GM10847 (cell line): ENCODE measurements around the gene CD99L2.

Experiments
- POLR2A ChIP-seq: IDR thresholded peaks from 2 replicates; pipeline ENCODE4 v1.6.1; 2011; ENCODE audit not compliant: insufficient read length; ENCODE audit errors: extremely low read depth

Gene CD99L2

DNA sequence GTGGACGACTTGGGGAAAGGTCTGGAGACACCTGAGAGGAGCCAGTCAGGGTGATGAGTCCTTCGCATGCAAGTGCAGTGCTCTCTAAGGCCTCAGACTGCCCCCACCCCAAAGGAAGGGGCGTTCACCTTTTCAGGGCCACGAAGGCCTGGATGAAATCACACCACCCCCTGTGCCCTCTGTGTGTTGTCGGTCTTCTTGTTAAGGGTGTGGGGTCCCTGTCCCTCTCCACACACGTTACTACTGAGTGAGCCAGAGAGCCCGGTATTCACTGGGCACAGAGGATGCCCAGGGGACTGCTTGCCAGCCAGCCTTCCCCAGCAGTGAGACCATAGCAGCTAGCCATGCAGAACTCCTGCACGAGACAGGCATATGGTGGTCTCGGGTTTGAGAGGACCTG, 133.2 kb downstream of the CD99L2 start:
- no peak for TF ChIP-seq POLR2A

DNA sequence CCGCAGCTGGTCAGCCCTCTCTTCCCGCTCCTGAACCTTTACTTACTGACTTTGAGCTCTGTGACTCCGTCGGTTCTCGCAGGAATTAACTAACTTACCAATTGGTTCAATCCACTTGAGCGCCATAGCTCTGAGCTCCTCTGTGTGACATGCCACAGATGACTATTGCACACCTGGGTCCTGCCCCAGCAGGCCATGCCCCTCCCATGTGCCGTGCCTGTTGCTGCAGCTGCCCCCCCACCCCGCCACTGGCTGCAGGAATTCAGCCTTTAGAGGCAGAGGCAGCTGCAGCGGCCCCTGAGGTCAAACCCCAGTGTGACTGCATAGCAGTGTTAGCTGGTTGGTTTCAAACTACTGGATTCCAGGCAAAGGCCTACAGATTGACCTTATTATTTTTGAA, 134.7 kb downstream of the CD99L2 start:
- no peak for TF ChIP-seq POLR2A

DNA sequence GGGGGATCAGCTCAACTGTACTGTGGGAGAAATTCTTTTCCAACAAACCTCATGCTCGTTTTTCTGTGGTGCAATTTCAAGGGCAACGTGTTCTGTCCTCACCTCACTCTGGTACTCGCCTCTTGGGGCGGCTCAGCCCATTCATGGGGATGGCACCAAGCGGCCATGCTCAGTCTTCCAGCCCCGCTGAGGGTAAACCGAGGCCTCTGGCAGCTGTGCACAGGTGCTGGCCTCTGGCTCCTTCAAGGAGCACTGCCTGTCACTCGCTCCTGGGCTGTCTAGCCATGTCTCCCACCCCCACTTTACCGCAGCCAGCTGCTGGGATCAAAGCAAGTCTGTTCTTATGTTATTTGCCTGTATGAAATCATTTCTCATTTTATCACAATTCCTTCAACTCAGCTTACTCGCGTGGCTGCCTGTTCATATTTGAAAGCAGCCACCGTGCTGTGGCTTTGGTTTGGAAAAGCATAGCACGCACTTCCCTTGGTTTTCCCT, 135.1 kb downstream of the CD99L2 start:
- TF ChIP-seq POLR2A = no peak

DNA sequence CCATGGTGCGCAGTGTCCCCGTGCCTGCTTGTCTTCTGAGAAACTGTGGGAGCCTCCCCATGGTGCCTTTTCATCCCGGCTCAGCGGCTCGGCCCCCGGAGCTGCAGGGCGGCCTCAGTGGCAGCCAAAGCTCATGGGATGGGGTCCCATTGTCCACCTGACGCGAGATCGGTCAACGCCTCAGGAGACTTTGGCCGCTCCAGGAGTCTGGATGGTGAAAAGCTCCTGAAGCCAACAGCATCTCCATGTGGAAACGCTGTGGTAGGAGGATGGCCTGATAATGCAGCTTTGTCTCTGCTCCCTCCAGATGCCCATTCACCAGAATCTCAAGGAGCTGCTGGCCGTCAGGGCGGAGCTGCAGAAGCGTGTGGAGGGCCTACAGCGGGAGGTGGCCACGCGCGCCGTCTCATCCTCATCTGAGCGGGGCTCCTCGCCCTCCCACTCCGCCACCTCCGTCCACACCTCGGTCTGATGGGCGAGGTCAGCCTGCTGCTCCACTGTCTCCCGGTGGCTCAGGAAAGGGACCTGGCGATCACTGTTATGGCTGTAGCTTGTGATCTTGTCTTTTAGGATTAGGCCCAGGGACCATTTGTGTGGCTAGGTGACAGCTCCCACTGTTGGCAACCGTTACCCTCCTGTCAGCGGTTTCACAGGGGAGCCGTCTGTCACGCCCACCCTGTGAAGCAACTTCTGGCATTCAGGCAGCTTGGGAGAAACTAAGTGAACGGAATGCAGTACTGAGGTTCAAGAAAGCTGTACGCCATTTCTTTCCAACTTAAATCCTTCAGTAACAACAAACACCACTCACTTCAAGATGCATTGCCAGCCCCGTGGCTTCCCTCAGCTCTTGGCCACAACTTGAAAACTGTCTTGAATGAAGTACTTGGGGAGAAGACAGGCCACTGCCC, 136.0 kb downstream of the CD99L2 start:
- TF ChIP-seq POLR2A = no peak

DNA sequence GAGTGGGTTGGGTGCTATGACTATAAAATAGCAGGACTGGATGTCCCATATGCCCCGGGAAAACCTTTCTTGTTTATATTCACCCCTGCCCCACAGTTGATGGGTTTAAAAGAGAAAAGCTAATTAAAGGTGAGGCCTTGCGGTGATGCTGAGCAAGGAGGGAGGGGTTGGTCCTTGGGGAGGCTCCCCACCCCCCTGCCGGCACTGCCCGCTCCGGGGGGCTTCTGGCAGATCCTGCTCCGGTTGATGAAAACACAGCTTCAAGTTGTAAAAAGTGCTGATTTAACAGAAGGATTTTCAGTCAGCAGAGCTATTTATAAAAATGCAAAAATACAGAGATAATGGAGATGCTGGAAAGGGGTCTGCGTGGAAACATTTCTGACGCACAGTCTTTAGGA, 136.7 kb downstream of the CD99L2 start:
- no peak for TF ChIP-seq POLR2A

DNA sequence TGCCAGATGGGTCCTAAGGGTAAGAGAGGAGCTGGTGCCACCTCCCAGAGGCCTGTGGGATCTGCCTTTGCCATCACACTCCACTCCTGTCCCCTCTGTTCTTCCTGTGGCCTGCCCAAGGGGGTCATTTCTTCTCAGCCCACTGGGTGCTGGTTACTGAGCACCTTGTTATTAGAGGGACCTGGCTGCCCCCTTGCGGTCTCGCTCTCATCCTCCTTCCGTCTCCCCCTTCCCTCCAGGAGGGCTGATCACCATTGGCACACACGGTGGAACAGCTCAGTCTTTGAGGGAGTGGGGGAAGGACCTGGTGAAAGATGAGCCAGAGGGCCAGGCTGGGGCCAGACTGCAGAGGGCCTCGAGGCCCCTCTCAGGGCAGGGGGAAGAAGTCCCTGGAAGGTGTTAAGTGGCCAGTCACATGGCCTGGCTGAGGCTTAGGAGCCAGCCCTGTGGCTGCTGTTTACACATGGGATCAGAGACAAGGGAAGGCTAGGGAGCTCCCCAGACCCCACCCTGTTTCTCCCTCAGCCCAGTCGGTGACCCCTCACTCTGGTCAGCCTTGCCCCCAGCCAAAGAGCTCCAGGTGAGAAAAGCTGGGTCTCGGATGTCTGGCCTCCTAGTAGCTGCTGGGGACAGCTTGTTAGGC, 137.2 kb downstream of the CD99L2 start:
- TF ChIP-seq POLR2A = no peak

DNA sequence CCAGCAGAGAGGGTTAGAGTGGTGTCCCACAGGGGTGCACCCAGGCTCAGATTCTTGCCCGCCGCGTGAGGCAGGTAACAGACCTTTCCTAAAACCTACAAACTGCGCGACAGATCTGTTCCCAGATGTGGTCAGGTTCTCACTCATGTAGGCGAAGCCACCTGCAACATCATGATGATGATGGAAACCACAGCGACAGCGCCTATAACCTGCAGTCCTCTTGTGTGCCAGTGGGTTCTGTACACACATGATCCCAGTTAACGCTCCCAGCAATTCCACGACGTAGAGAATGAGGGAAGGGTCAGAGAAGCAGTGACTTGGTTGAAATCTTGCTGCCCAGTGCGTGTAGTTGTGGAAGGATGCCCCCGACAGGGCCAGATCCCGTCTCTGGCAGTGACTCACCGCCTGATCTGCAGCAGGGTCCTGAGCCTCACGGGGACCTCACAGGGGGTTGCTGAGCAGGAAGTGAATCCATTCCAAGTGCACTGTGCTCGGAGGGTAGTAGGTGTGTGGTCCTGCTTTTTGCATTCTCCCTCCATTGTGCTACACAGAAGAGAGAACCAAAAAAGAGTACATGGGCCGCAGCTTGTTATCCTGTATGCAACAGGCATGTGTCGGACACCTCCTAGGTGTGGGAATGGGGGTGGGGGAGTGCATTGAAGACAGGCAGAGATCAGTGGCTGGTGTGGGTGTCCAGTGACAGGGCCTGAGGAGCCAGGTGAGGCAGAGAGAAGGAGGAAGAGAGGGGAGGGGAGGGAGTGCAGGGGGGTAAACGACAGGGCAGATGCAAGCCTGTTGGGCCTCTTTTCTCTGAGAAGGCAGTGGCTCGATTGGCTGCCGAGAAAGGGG, 138.7 kb downstream of the CD99L2 start:
- TF ChIP-seq POLR2A = no peak

DNA sequence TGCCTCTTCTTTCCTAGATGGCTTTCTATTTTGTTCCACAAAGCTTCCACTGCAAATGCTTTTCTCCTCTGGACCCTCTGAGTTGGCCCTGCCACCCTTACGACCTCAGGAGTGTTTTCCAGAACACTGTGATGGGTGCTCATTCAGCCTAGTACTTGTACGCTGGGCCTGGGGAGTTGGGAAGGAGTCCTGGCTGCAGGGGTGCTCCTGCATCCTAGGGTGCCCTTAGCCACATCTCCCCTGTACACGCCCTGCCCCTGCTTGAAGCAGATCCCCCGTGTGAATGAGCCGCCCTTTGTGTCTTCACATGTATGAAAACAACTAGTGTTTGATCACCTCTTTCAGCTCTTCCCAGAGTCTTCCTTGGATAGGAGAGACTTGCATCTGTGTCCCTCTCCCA, 141.1 kb downstream of the CD99L2 start:
- TF ChIP-seq POLR2A = no peak

DNA sequence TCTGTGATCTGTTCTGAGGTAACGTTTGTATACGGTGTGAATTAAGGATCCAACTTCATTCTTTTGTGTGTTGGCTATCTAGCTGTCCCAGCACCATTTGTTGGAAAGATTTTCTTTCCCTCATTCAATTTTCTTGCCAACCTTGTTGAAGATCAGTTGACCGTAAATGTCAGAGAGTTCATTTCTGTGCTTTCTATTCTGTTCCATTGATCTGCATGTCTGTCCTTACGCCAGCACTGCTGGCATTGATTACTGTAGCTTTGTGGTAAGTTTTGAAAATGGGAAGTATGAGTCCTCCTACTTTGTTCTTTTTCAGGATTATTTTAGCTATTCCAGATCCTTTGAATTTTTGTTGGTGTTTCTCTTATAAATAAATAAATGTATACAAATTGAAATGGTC, 144.5 kb downstream of the CD99L2 start:
- TF ChIP-seq POLR2A = no peak

DNA sequence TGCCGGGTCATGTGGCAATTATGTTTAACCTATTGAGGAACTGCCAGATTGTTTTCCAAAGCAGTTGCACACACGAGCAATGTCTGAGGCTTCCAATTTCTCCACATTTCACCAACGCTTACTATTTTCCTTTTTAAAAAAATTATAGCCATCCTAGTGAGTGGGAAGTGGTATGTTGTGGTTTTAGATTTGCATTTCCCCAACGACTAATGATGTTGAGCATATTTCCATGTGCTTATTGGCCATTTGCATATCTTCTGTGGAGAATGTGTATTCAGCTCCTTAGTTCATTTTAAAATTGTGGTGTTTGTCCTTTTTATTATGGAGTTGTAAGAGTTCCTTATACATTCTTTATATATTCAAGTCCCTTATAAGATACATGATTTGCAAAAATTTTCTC, 145.1 kb downstream of the CD99L2 start:
- TF ChIP-seq POLR2A = no peak

DNA sequence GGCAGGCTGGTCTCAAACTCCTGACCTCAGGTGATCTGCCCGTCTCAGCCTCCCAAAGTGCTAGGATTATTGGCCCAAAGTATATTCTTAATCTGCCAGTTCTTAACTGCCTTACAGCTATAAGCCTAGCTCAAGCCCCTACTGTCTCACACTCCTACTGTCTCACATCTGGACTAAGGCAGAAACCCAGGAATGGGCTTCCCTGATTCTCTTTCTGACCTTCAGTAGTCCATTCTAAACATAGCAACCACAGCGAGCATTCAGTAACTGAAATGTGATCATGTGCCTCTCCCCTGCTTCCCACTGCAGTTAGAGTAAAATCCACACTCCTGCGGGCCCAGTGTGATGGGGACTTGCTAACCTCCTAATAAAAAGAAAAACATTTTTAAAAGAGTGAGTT, 146.3 kb downstream of the CD99L2 start:
- TF ChIP-seq POLR2A = no peak

DNA sequence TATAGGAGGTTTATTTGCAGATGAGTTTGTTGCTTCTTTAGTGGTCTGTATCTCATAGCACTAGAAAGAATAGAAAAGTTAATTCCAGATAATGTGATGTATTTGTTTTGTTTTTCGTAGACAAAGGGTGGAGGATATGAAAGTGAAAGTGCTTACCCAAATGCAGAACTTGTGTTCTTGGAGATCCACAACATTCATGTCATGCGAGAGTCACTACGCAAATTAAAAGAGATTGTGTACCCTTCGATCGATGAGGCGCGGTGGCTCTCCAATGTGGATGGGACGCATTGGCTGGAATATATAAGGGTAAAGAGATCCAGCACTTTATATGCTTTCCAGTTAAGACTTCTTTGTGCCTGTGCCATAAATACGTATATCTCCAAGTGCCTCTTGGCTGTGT, 162.0 kb downstream of the CD99L2 start:
- no peak for TF ChIP-seq POLR2A

DNA sequence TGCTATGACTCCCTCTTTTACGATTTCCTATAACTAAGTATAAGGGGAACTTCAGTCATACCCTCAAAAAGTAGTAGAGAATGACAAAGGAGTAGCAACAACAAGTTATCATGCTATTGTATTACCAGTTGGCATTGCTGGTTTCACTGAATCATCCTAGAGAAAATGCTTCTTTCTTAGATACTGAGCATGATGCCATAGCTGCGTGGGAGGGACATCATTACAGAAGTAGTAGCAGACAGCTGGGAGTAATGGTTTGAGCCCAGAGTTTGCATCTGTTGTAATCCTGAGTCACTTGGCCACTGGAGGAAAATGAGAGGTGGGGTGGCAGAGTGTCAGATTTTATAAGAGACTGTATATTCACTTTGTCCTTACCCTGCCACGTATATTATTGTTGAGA, 166.7 kb downstream of the CD99L2 start:
- no peak for TF ChIP-seq POLR2A

DNA sequence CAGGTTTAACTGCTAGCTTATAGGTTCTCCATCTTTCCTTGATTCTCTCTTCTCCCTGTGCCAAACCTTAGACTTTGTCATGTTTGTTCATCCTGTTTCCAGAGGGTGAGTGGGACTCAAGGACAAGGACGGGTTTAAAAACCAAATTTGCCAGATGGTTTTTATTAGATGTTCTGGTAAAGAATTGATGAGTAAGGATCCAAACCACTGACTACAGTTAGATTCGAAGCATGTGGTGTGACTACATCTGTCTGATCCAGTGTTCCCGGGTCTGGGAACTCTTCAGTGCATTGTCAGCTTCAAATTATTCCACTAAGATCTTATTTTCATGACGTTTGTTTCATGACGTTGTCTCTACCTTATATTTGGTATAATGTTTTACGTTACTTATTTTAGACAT, 167.7 kb downstream of the CD99L2 start:
- no peak for TF ChIP-seq POLR2A

DNA sequence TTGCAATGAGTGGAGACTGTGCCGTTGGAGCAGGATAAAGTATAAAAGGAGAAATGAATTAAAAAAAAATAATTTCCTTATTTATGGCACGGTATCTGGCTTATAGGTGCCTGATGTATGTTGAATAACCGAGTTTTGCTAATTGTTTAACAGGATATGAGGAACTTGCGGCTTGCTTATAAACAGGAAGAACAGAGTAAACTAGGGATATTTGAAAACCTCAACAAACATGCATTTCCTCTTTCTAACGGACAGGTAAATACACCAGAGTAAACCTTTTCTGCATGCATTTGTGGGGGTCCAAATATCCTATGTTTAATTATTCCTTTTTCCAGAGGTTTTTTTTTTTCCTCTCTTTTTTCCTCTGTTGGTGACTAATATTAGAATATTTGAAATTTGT, 168.5 kb downstream of the CD99L2 start:
- TF ChIP-seq POLR2A = no peak
